ENCODE measurements around the gene LTBP1. TPM values are rescaled to one million over a fixed set of nuclear protein-coding genes. Genes with fewer than 3 reads are reported as not detected.
"Not testable (repeated sequence)": the region's sequence is repeated elsewhere in the genome, so short reads cannot be mapped to it uniquely, and the experiment has no call there.

Gene LTBP1
- total and polyA plus RNA-seq, 2 experiments from 2014 or later = 157 to 211 TPM

GRCh38 chr2:33384599-33384961 is 437.8 kb downstream of the LTBP1 start:
- TF ChIP-seq EZH2phosphoT487 (IDR thresholded peaks at IDR 0.05; ENCODE audit: insufficient read depth, low read depth) = no peak
- TF ChIP-seq EZH2 (IDR thresholded peaks at IDR 0.05; ENCODE audit: insufficient read depth, poor library complexity, severe bottlenecking) = no peak
- in situ Hi-C loops (cut with MboI) = loop anchor here (25.0 kb wide), 1 partner anchor 622 kb away; no protein-coding TSS in a partner anchor
- Histone ChIP-seq H3K9me3 (ENCODE audit: low read depth) (no peaks in the 10 kb centered on the region), H3K79me2 (ENCODE audit: insufficient read depth) (no peaks in the 10 kb centered on the region), H4K20me1 (ENCODE audit: insufficient read depth) (no peaks in the 10 kb centered on the region), H3K36me3 (ENCODE audit: low read depth) (no peaks in the 10 kb centered on the region), H3K4me3 (no peak overlapping the region), H2AFZ (no peak overlapping the region), H3K4me1 (ENCODE audit: insufficient read depth) (no peaks in the 10 kb centered on the region; the same call in 1 of the 2 replicates), H3K9me2 (ENCODE audit: insufficient read depth) (no peaks in the 10 kb centered on the region), H3F3A (ENCODE audit: insufficient read depth) (peaks cover 7% of the 10 kb centered on the region; the same call in 1 of the 2 replicates), H3K9ac (no peak overlapping the region), H3K27ac (no peak overlapping the region), H3K4me2 (ENCODE audit: unreplicated experiment) (no peak overlapping the region), H3K27me3 (replicated peaks; ENCODE audit: insufficient read depth) (no peaks in the 10 kb centered on the region)
- peak; percentile 22 for DNase-seq
- 27 to 33% methylated on average over 2 of the region's 2 CpGs for WGBS, 2 experiments (ENCODE audit: low coverage in 1 of 2, low lambda C conversion rate in 2 of 2, missing lambda C conversion rate in 2 of 2)

GRCh38 chr2:33388996-33389395 is 442.2 kb downstream of the LTBP1 start:
- Histone ChIP-seq H4K20me1 (ENCODE audit: insufficient read depth) (no peaks in the 10 kb centered on the region), H3F3A (ENCODE audit: insufficient read depth) (peaks cover 7% of the 10 kb centered on the region; the same call in 1 of the 2 replicates), H3K9me3 (ENCODE audit: low read depth) (no peaks in the 10 kb centered on the region), H3K9ac (no peak overlapping the region), H3K36me3 (ENCODE audit: low read depth) (no peaks in the 10 kb centered on the region), H3K4me2 (ENCODE audit: unreplicated experiment) (no peak overlapping the region), H3K27ac (no peak overlapping the region), H3K9me2 (ENCODE audit: insufficient read depth) (no peaks in the 10 kb centered on the region), H3K27me3 (replicated peaks; ENCODE audit: insufficient read depth) (no peaks in the 10 kb centered on the region), H3K4me3 (no peak overlapping the region), H3K79me2 (ENCODE audit: insufficient read depth) (no peaks in the 10 kb centered on the region), H3K4me1 (ENCODE audit: insufficient read depth) (peaks cover 4% of the 10 kb centered on the region), H2AFZ (no peak overlapping the region)
- in situ Hi-C loops (cut with MboI) = loop anchor here (25.0 kb wide), 1 partner anchor 627 kb away; no protein-coding TSS in a partner anchor
- 82% methylated on average over 14 of the region's 14 CpGs for whole genome bisulfite sequencing, 2 experiments (ENCODE audit: low coverage in 1 of 2, low lambda C conversion rate in 2 of 2, missing lambda C conversion rate in 2 of 2)
- DNase-seq = no peak
- no peak for TF ChIP-seq EZH2 (IDR thresholded peaks at IDR 0.05; ENCODE audit: insufficient read depth, poor library complexity, severe bottlenecking)
- no peak for TF ChIP-seq EZH2phosphoT487 (IDR thresholded peaks at IDR 0.05; ENCODE audit: insufficient read depth, low read depth)

DNA sequence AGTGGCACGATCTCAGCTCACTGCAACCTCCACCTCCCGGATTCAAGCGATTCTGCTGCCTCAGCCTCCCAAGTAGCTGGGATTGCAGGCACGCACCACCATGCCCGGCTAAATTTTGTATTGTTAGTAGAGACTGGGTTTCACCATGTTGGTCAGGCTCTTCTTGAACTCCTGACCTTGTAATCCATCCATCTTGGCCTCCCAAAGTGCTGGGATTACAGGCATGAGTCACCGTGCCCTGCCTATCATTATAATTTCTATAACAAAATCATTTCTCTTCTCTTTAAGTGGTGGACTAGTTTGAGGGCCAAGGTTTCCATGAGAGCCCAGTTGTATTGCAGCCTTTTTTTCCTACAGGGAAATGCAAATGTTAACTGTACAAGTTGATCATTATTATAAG is 442.9 kb downstream of the LTBP1 start:
- not testable (repeated sequence) for H3F3A ChIP-seq (ENCODE audit: insufficient read depth); H3K4me1 ChIP-seq (ENCODE audit: insufficient read depth); H4K20me1 ChIP-seq (ENCODE audit: insufficient read depth); H2AFZ ChIP-seq; DNase-seq; H3K9me3 ChIP-seq (ENCODE audit: low read depth); H3K4me2 ChIP-seq (ENCODE audit: unreplicated experiment); H3K9me2 ChIP-seq (ENCODE audit: insufficient read depth); H3K36me3 ChIP-seq (ENCODE audit: low read depth); H3K4me3 ChIP-seq; H3K79me2 ChIP-seq (ENCODE audit: insufficient read depth); H3K27ac ChIP-seq; H3K27me3 ChIP-seq (replicated peaks; ENCODE audit: insufficient read depth); H3K9ac ChIP-seq
- 81 to 85% methylated on average over 6 of the region's 6 CpGs for WGBS, 2 experiments (ENCODE audit: low coverage in 1 of 2, low lambda C conversion rate in 2 of 2, missing lambda C conversion rate in 2 of 2)
- in situ Hi-C loops (cut with MboI) = loop anchor here (25.0 kb wide), 1 partner anchor 627 kb away; no protein-coding TSS in a partner anchor

GRCh38 chr2:33391529-33392255 is 444.9 kb downstream of the LTBP1 start:
- no peak overlapping the region for H3K9ac ChIP-seq
- no peak for TF ChIP-seq EZH2phosphoT487 (IDR thresholded peaks at IDR 0.05; ENCODE audit: insufficient read depth, low read depth)
- no peak for TF ChIP-seq EZH2 (IDR thresholded peaks at IDR 0.05; ENCODE audit: insufficient read depth, poor library complexity, severe bottlenecking)
- no peak for DNase-seq
- no peak overlapping the region for H3K4me3 ChIP-seq
- no peaks in the 10 kb centered on the region for H3K27me3 ChIP-seq (replicated peaks; ENCODE audit: insufficient read depth)
- peaks cover 10% of the 10 kb centered on the region; the same call in 1 of the 2 replicates for H3F3A ChIP-seq (ENCODE audit: insufficient read depth)
- H2AFZ ChIP-seq = no peak overlapping the region
- H3K9me2 ChIP-seq (ENCODE audit: insufficient read depth) = no peaks in the 10 kb centered on the region
- WGBS, 2 experiments (ENCODE audit: low coverage in 1 of 2, low lambda C conversion rate in 2 of 2, missing lambda C conversion rate in 2 of 2) = 61% methylated on average over 5 of the region's 5 CpGs
- H3K9me3 ChIP-seq (ENCODE audit: low read depth) = no peaks in the 10 kb centered on the region
- H3K4me1 ChIP-seq (ENCODE audit: insufficient read depth) = peaks cover 4% of the 10 kb centered on the region; the same call in 1 of the 2 replicates
- no peaks in the 10 kb centered on the region for H3K36me3 ChIP-seq (ENCODE audit: low read depth)
- peaks cover 6% of the 10 kb centered on the region for H3K79me2 ChIP-seq (ENCODE audit: insufficient read depth)
- no peaks in the 10 kb centered on the region for H4K20me1 ChIP-seq (ENCODE audit: insufficient read depth)
- H3K4me2 ChIP-seq (ENCODE audit: unreplicated experiment) = peak overlapping the region; percentile 21
- in situ Hi-C loops (cut with MboI) = loop anchor here (25.0 kb wide), 1 partner anchor 629 kb away; no protein-coding TSS in a partner anchor
- no peak overlapping the region for H3K27ac ChIP-seq
